ENCODE measurements around the gene KCTD11. TPM values are rescaled to one million over a fixed set of nuclear protein-coding genes. Genes with fewer than 3 reads are reported as not detected.

The KCTD11 gene
- total and polyA plus RNA-seq, 4 donors = 0.39 to 3.5 (median 1.4) TPM

GRCh38 chr17:7403977-7404736 is 52.2 kb downstream of the KCTD11 start, which contains the start of gene TMEM256:
TMEM256 (minus strand) TSS chr17:7404097; CDS start chr17:7404084, 13 bp downstream.
- Histone ChIP-seq H3K27ac (ENCODE audit: low read depth in 1 of 2, low read length in 2 of 2) (peak within 1 kb of the TSS; percentile 88 to 93), H3K4me3 (ENCODE audit: low read depth in 1 of 3, low read length in 3 of 3) (peak within 1 kb of the TSS; percentile 50 to 91 (median 67)), H3K27me3 (ENCODE audit: control insufficient read depth in 4 of 4, insufficient read depth in 4 of 4, low read length in 3 of 4) (no peaks in the 10 kb centered on the region), H3K9me3 (ENCODE audit: control insufficient read depth in 4 of 4, low read length in 3 of 4) (no peaks in the 10 kb centered on the region), H3K4me1 (ENCODE audit: control insufficient read depth in 4 of 4, insufficient read depth in 4 of 4, low read length in 3 of 4) (peaks cover 4 to 8% (median 7%) of the 10 kb centered on the region in 4 donors), H3K9ac (ENCODE audit: low read depth in 1 of 2, low read length in 2 of 2) (peak within 1 kb of the TSS; percentile 82 to 94), H3K36me3 (ENCODE audit: control insufficient read depth in 4 of 4, insufficient read depth in 3 of 4, low read depth in 1 of 4, low read length in 3 of 4) (no peaks in the 10 kb centered on the region)
- under 1% methylated on average over 49 of the region's 49 CpGs for WGBS
- peak; percentile 97 for DNase-seq (ENCODE audit: low spot score)
- TF ChIP-seq JUND (IDR thresholded peaks at IDR 0.05) = peak; percentile 36 to 42
- TF ChIP-seq FOXA1 (IDR thresholded peaks at IDR 0.05) = no peak
- peak in 1 of 2 donors; percentile 34 for TF ChIP-seq EGR1 (IDR thresholded peaks at IDR 0.05; ENCODE audit: low read depth in 2 of 2)
- TF ChIP-seq TAF1 (conservative IDR thresholded peaks at IDR 0.05) = peak; percentile 80
- TF ChIP-seq RXRA (IDR thresholded peaks at IDR 0.05) = peak in 1 of 2 donors; percentile 42
- no peak for TF ChIP-seq ATF3 (IDR thresholded peaks at IDR 0.05)
- TF ChIP-seq, protein P1, sequence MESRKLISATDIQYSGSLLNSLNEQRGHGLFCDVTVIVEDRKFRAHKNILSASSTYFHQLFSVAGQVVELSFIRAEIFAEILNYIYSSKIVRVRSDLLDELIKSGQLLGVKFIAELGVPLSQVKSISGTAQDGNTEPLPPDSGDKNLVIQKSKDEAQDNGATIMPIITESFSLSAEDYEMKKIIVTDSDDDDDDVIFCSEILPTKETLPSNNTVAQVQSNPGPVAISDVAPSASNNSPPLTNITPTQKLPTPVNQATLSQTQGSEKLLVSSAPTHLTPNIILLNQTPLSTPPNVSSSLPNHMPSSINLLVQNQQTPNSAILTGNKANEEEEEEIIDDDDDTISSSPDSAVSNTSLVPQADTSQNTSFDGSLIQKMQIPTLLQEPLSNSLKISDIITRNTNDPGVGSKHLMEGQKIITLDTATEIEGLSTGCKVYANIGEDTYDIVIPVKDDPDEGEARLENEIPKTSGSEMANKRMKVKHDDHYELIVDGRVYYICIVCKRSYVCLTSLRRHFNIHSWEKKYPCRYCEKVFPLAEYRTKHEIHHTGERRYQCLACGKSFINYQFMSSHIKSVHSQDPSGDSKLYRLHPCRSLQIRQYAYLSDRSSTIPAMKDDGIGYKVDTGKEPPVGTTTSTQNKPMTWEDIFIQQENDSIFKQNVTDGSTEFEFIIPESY (IDR thresholded peaks at IDR 0.05) = no peak
- peak; percentile 98 for TF ChIP-seq SP1 (IDR thresholded peaks at IDR 0.05)
- peak; percentile 70 for TF ChIP-seq REST (IDR thresholded peaks at IDR 0.05)
- no peak for TF ChIP-seq HNF4G (IDR thresholded peaks at IDR 0.05)
- TF ChIP-seq, protein P2, sequence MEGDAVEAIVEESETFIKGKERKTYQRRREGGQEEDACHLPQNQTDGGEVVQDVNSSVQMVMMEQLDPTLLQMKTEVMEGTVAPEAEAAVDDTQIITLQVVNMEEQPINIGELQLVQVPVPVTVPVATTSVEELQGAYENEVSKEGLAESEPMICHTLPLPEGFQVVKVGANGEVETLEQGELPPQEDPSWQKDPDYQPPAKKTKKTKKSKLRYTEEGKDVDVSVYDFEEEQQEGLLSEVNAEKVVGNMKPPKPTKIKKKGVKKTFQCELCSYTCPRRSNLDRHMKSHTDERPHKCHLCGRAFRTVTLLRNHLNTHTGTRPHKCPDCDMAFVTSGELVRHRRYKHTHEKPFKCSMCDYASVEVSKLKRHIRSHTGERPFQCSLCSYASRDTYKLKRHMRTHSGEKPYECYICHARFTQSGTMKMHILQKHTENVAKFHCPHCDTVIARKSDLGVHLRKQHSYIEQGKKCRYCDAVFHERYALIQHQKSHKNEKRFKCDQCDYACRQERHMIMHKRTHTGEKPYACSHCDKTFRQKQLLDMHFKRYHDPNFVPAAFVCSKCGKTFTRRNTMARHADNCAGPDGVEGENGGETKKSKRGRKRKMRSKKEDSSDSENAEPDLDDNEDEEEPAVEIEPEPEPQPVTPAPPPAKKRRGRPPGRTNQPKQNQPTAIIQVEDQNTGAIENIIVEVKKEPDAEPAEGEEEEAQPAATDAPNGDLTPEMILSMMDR (IDR thresholded peaks at IDR 0.05; ENCODE audit: low read depth, low read length, missing input control) = no peak
- TF ChIP-seq HNF4A (conservative IDR thresholded peaks at IDR 0.05) = peak; percentile 40 to 50
- no peak for TF ChIP-seq NR2F2 (IDR thresholded peaks at IDR 0.05)
- TF ChIP-seq MAX (IDR thresholded peaks at IDR 0.05) = no peak
- no peak for TF ChIP-seq RAD21 (IDR thresholded peaks at IDR 0.05)
- peak in 1 of 2 donors; percentile 55 for TF ChIP-seq GABPA (IDR thresholded peaks at IDR 0.05 in 1 of 2, conservative IDR thresholded peaks at IDR 0.05 in 1 of 2)
- TF ChIP-seq YY1 (IDR thresholded peaks at IDR 0.05) = peak; percentile 97
- TF ChIP-seq FOXA2 (IDR thresholded peaks at IDR 0.05) = no peak

Small RNA genes within 50 kb of the gene (small RNA-seq; reads per million reads assigned to genes)
- not detected for gene AC026954.2

Other genes starting within 250 kb of the KCTD11 start
Only the 30 nearest of the 36 such genes appear.
- gene ASGR1, start 172.8 kb upstream of the KCTD11 start, total RNA-seq = 100 to 1,000 TPM; 127 to 401 TPM
- gene ASGR1, start 172.8 kb upstream of the KCTD11 start, polyA plus RNA-seq = 100 to 1,000 TPM; 541 to 728 TPM
- gene DLG4, start 132.3 kb upstream of the KCTD11 start, total RNA-seq = 1 to 10 TPM; 2.1 to 5.7 TPM
- gene DLG4, start 132.3 kb upstream of the KCTD11 start, polyA plus RNA-seq = 1 to 10 TPM in 1 of 2 donors, under 1 TPM in 1; 0.40 to 1.6 TPM
- 1,000 to 10,000 TPM in 1 of 2 donors, 100 to 1,000 TPM in 1; 185 to 1,110 TPM for gene ACADVL, start 132.2 kb upstream of the KCTD11 start, total RNA-seq
- 1,000 to 10,000 TPM; 1,107 to 1,301 TPM for gene ACADVL, start 132.2 kb upstream of the KCTD11 start, polyA plus RNA-seq
- 10 to 100 TPM; 16.7 to 24.5 TPM for gene DVL2, start 117.6 kb upstream of the KCTD11 start, total RNA-seq
- gene DVL2, start 117.6 kb upstream of the KCTD11 start, polyA plus RNA-seq = 1 to 10 TPM; 3.4 to 5.9 TPM
- 10 to 100 TPM; 14.6 to 15.8 TPM for gene PHF23, start 112.7 kb upstream of the KCTD11 start, total RNA-seq
- 10 to 100 TPM; 14.0 to 18.3 TPM for gene PHF23, start 112.7 kb upstream of the KCTD11 start, polyA plus RNA-seq
- 10 to 100 TPM; 74.4 to 88.4 TPM for gene GABARAP, start 109.7 kb upstream of the KCTD11 start, total RNA-seq
- gene GABARAP, start 109.7 kb upstream of the KCTD11 start, polyA plus RNA-seq = 100 to 1,000 TPM; 322 to 489 TPM
- gene CTDNEP1, start 100.4 kb upstream of the KCTD11 start, total RNA-seq = 10 to 100 TPM; 15.2 to 21.9 TPM
- gene CTDNEP1, start 100.4 kb upstream of the KCTD11 start, polyA plus RNA-seq = 10 to 100 TPM; 11.0 to 28.6 TPM
- gene ELP5, start 99.9 kb upstream of the KCTD11 start, total RNA-seq = 10 to 100 TPM; 19.3 to 24.1 TPM
- gene ELP5, start 99.9 kb upstream of the KCTD11 start, polyA plus RNA-seq = 10 to 100 TPM; 29.1 to 38.4 TPM
- gene CLDN7, start 89.7 kb upstream of the KCTD11 start, total RNA-seq = 10 to 100 TPM in 1 of 2 donors, 1 to 10 TPM in 1; 3.0 to 20.2 TPM
- 10 to 100 TPM; 19.1 to 35.0 TPM for gene CLDN7, start 89.7 kb upstream of the KCTD11 start, polyA plus RNA-seq
- 10 to 100 TPM in 1 of 2 donors, 1 to 10 TPM in 1; 1.2 to 10.6 TPM for gene SLC2A4, start 70.4 kb upstream of the KCTD11 start, total RNA-seq
- gene SLC2A4, start 70.4 kb upstream of the KCTD11 start, polyA plus RNA-seq = 1 to 10 TPM in 1 of 2 donors, under 1 TPM in 1; 0.42 to 1.9 TPM
- gene YBX2, start 57.5 kb upstream of the KCTD11 start, total RNA-seq = under 1 TPM; 0.61 to 0.75 TPM
- gene YBX2, start 57.5 kb upstream of the KCTD11 start, polyA plus RNA-seq = under 1 TPM; 0.33 to 0.53 TPM
- gene EIF5A, start 44.5 kb upstream of the KCTD11 start, total RNA-seq = 100 to 1,000 TPM; 179 to 206 TPM
- gene EIF5A, start 44.5 kb upstream of the KCTD11 start, polyA plus RNA-seq = 100 to 1,000 TPM; 399 to 506 TPM
- 10 to 100 TPM; 20.8 TPM for gene GPS2, start 36.8 kb upstream of the KCTD11 start, total RNA-seq
- 10 to 100 TPM; 24.7 to 43.1 TPM for gene GPS2, start 36.8 kb upstream of the KCTD11 start, polyA plus RNA-seq
- 10 to 100 TPM in 1 of 2 donors, 1 to 10 TPM in 1; 8.1 to 14.2 TPM for gene NEURL4, start 22.8 kb upstream of the KCTD11 start, total RNA-seq
- gene NEURL4, start 22.8 kb upstream of the KCTD11 start, polyA plus RNA-seq = 1 to 10 TPM in 1 of 2 donors, under 1 TPM in 1; 0.76 to 6.6 TPM
- gene ACAP1, start 15.6 kb upstream of the KCTD11 start, total RNA-seq = 1 to 10 TPM; 4.9 to 7.4 TPM
- gene ACAP1, start 15.6 kb upstream of the KCTD11 start, polyA plus RNA-seq = 1 to 10 TPM; 1.1 to 4.5 TPM
- gene TMEM95, start 3.0 kb downstream of the KCTD11 start, total RNA-seq = not detected
- gene TMEM95, start 3.0 kb downstream of the KCTD11 start, polyA plus RNA-seq = not detected
- gene TNK1, start 28.9 kb downstream of the KCTD11 start, total RNA-seq = 1 to 10 TPM in 1 of 2 donors, under 1 TPM in 1; 0.05 to 3.2 TPM
- 1 to 10 TPM; 1.9 to 3.5 TPM for gene TNK1, start 28.9 kb downstream of the KCTD11 start, polyA plus RNA-seq
- gene PLSCR3, start 42.4 kb downstream of the KCTD11 start, total RNA-seq = 1 to 10 TPM; 2.8 to 4.2 TPM
- 10 to 100 TPM in 1 of 2 donors, 1 to 10 TPM in 1; 4.0 to 10.9 TPM for gene PLSCR3, start 42.4 kb downstream of the KCTD11 start, polyA plus RNA-seq
- 100 to 1,000 TPM in 1 of 2 donors, 10 to 100 TPM in 1; 30.0 to 130 TPM for gene TMEM256, start 51.9 kb downstream of the KCTD11 start, total RNA-seq
- gene TMEM256, start 51.9 kb downstream of the KCTD11 start, polyA plus RNA-seq = 10 to 100 TPM; 95.6 to 99.8 TPM
- 1 to 10 TPM in 1 of 2 donors, under 1 TPM in 1; 0.47 to 1.3 TPM for gene NLGN2, start 55.7 kb downstream of the KCTD11 start, total RNA-seq
- gene NLGN2, start 55.7 kb downstream of the KCTD11 start, polyA plus RNA-seq = 1 to 10 TPM in 1 of 2 donors, under 1 TPM in 1; 0.24 to 2.4 TPM
- not detected for gene SPEM1, start 68.2 kb downstream of the KCTD11 start, total RNA-seq
- not detected for gene SPEM1, start 68.2 kb downstream of the KCTD11 start, polyA plus RNA-seq
- not detected for gene SPEM2, start 73.5 kb downstream of the KCTD11 start, total RNA-seq
- not detected for gene SPEM2, start 73.5 kb downstream of the KCTD11 start, polyA plus RNA-seq
- gene SPEM3, start 76.7 kb downstream of the KCTD11 start, total RNA-seq = not detected
- gene SPEM3, start 76.7 kb downstream of the KCTD11 start, polyA plus RNA-seq = not detected
- gene TMEM102, start 83.3 kb downstream of the KCTD11 start, total RNA-seq = 1 to 10 TPM; 1.6 to 2.9 TPM
- gene TMEM102, start 83.3 kb downstream of the KCTD11 start, polyA plus RNA-seq = 1 to 10 TPM; 1.6 to 3.3 TPM
- under 1 TPM; 0.19 to 0.25 TPM for gene FGF11, start 87.3 kb downstream of the KCTD11 start, total RNA-seq
- under 1 TPM; 0.17 to 0.21 TPM for gene FGF11, start 87.3 kb downstream of the KCTD11 start, polyA plus RNA-seq
- gene CHRNB1, start 92.9 kb downstream of the KCTD11 start, total RNA-seq = 1 to 10 TPM; 4.2 to 7.4 TPM
- gene CHRNB1, start 92.9 kb downstream of the KCTD11 start, polyA plus RNA-seq = 10 to 100 TPM in 1 of 2 donors, 1 to 10 TPM in 1; 7.0 to 11.5 TPM
- gene ZBTB4, start 127.5 kb downstream of the KCTD11 start, total RNA-seq = 1 to 10 TPM; 4.6 to 6.0 TPM
- gene ZBTB4, start 127.5 kb downstream of the KCTD11 start, polyA plus RNA-seq = 1 to 10 TPM; 1.5 to 5.7 TPM
- not detected for gene SLC35G6, start 129.3 kb downstream of the KCTD11 start, total RNA-seq
- not detected for gene SLC35G6, start 129.3 kb downstream of the KCTD11 start, polyA plus RNA-seq
- gene POLR2A, start 132.2 kb downstream of the KCTD11 start, total RNA-seq = 10 to 100 TPM; 53.5 to 54.4 TPM
- 10 to 100 TPM; 13.3 to 16.2 TPM for gene POLR2A, start 132.2 kb downstream of the KCTD11 start, polyA plus RNA-seq
- 1 to 10 TPM; 4.2 to 5.7 TPM for gene TNFSF12, start 196.9 kb downstream of the KCTD11 start, total RNA-seq
- 10 to 100 TPM in 1 of 2 donors, 1 to 10 TPM in 1; 5.2 to 13.1 TPM for gene TNFSF12, start 196.9 kb downstream of the KCTD11 start, polyA plus RNA-seq

Measured in liver (tissue), 10 donors.